Measurements from ENCODE around the gene SLC35G6.
A peak's percentile ranks its signal among the peaks of the same experiment; 100 is the strongest.
"Not testable (repeated sequence)": the region's sequence is repeated elsewhere in the genome, so short reads cannot be mapped to it uniquely, and the experiment has no call there.

Gene SLC35G6

GRCh38 chr17:7481275-7481674, at the start of gene SLC35G6:
SLC35G6 (plus strand) TSS chr17:7481446; CDS start chr17:7481517, 71 bp downstream.
- DNase-seq = not testable (repeated sequence)

GRCh38 chr17:7432296-7432695, 49.0 kb upstream of the SLC35G6 start:
- no peak for DNase-seq

GRCh38 chr17:7435676-7436555, 45.3 kb upstream of the SLC35G6 start:
- DNase-seq = peak; percentile 50

GRCh38 chr17:7436556-7437368, 44.5 kb upstream of the SLC35G6 start:
- peak; percentile 78 for DNase-seq

- DNase-seq = no peak
Measured at GRCh38 chr17:7437369-7437863, 43.8 kb upstream of the SLC35G6 start.

GRCh38 chr17:7437950-7438614, 43.2 kb upstream of the SLC35G6 start:
- DNase-seq = peak; percentile 60

- DNase-seq = no peak
Measured at GRCh38 chr17:7438656-7439460, 42.4 kb upstream of the SLC35G6 start.

GRCh38 chr17:7439462-7440112, 41.7 kb upstream of the SLC35G6 start, which contains the start of gene FGF11:
FGF11 (plus strand) TSS chr17:7439512; CDS start chr17:7439621, 109 bp downstream.
- no peak for DNase-seq

GRCh38 chr17:7440113-7440833, 41.0 kb upstream of the SLC35G6 start:
- DNase-seq = peak; percentile 31

GRCh38 chr17:7440834-7441195, 40.4 kb upstream of the SLC35G6 start:
- DNase-seq = no peak

GRCh38 chr17:7441266-7441665, 40.0 kb upstream of the SLC35G6 start:
- no peak for DNase-seq

GRCh38 chr17:7442142-7442541, 39.1 kb upstream of the SLC35G6 start:
- DNase-seq = no peak

- no peak for DNase-seq
Measured at GRCh38 chr17:7443499-7444485, 37.5 kb upstream of the SLC35G6 start.

- no peak for DNase-seq
Measured at GRCh38 chr17:7444682-7445618, 36.3 kb upstream of the SLC35G6 start, which contains the start of gene CHRNB1. CHRNB1 (plus strand) TSS chr17:7445061; CDS start chr17:7445128, 67 bp downstream.

- DNase-seq = no peak
Measured at GRCh38 chr17:7445619-7445968, 35.7 kb upstream of the SLC35G6 start.

GRCh38 chr17:7448461-7448860, 32.8 kb upstream of the SLC35G6 start:
- DNase-seq = no peak

GRCh38 chr17:7459961-7460545, 21.2 kb upstream of the SLC35G6 start:
- no peak for DNase-seq

Data from NCI-H748 treated with DMSO at 0.1 percent for 48 hours (cell line).